ENCODE measurements around the gene ZBTB32. TPM values are rescaled to one million over a fixed set of nuclear protein-coding genes. Genes with fewer than 3 reads are reported as not detected.

The ZBTB32 gene
- total RNA-seq, 1 donor from 2014 or later = not detected

- no peaks in the 10 kb centered on the region for H3K36me3 Mint-ChIP-seq (ENCODE audit: low read depth)
- no peaks in the 10 kb centered on the region for H3K4me1 Mint-ChIP-seq (ENCODE audit: low read depth)
- DNase-seq (ENCODE audit: low spot score) = no peak
- no peaks in the 10 kb centered on the region for H3K9me3 Mint-ChIP-seq (ENCODE audit: low read depth)
- H3K4me3 Mint-ChIP-seq (ENCODE audit: unreplicated experiment) = no peak overlapping the region
- TF ChIP-seq CTCF (IDR thresholded peaks at IDR 0.05) = no peak
- no peak overlapping the region for H3K27ac Mint-ChIP-seq (ENCODE audit: unreplicated experiment)
- H3K27me3 Mint-ChIP-seq (ENCODE audit: low read depth) = no peaks in the 10 kb centered on the region
Measured at GRCh38 chr19:35696835-35697234, 7.5 kb upstream of the ZBTB32 start.

- no peak for DNase-seq (ENCODE audit: low spot score)
- no peaks in the 10 kb centered on the region for H3K36me3 Mint-ChIP-seq (ENCODE audit: low read depth)
- no peak for TF ChIP-seq CTCF (IDR thresholded peaks at IDR 0.05)
- no peaks in the 10 kb centered on the region for H3K9me3 Mint-ChIP-seq (ENCODE audit: low read depth)
- H3K4me1 Mint-ChIP-seq (ENCODE audit: low read depth) = peaks cover 3% of the 10 kb centered on the region
- H3K27ac Mint-ChIP-seq (ENCODE audit: unreplicated experiment) = peak overlapping the region; percentile 87
- no peaks in the 10 kb centered on the region for H3K27me3 Mint-ChIP-seq (ENCODE audit: low read depth)
- peak overlapping the region; percentile 97 for H3K4me3 Mint-ChIP-seq (ENCODE audit: unreplicated experiment)
Measured at GRCh38 chr19:35702223-35703012, 1.9 kb upstream of the ZBTB32 start.

- no peak overlapping the region for H3K27ac Mint-ChIP-seq (ENCODE audit: unreplicated experiment)
- DNase-seq (ENCODE audit: low spot score) = no peak
- no peak overlapping the region for H3K4me3 Mint-ChIP-seq (ENCODE audit: unreplicated experiment)
- no peak for TF ChIP-seq CTCF (IDR thresholded peaks at IDR 0.05)
- H3K27me3 Mint-ChIP-seq (ENCODE audit: low read depth) = no peaks in the 10 kb centered on the region
- no peaks in the 10 kb centered on the region for H3K36me3 Mint-ChIP-seq (ENCODE audit: low read depth)
- peaks cover 3% of the 10 kb centered on the region for H3K4me1 Mint-ChIP-seq (ENCODE audit: low read depth)
- H3K9me3 Mint-ChIP-seq (ENCODE audit: low read depth) = no peaks in the 10 kb centered on the region
Measured at GRCh38 chr19:35703343-35703742, 1.0 kb upstream of the ZBTB32 start.

GRCh38 chr19:35708391-35708790 is 4.0 kb downstream of the ZBTB32 start:
- no peak for DNase-seq (ENCODE audit: low spot score)
- no peaks in the 10 kb centered on the region for H3K27me3 Mint-ChIP-seq (ENCODE audit: low read depth)
- H3K4me1 Mint-ChIP-seq (ENCODE audit: low read depth) = peaks cover 4% of the 10 kb centered on the region
- no peak overlapping the region for H3K27ac Mint-ChIP-seq (ENCODE audit: unreplicated experiment)
- no peaks in the 10 kb centered on the region for H3K36me3 Mint-ChIP-seq (ENCODE audit: low read depth)
- H3K9me3 Mint-ChIP-seq (ENCODE audit: low read depth) = no peaks in the 10 kb centered on the region
- no peak overlapping the region for H3K4me3 Mint-ChIP-seq (ENCODE audit: unreplicated experiment)
- no peak for TF ChIP-seq CTCF (IDR thresholded peaks at IDR 0.05)

GRCh38 chr19:35710784-35711723 is 6.7 kb downstream of the ZBTB32 start:
- peaks cover 8% of the 10 kb centered on the region for H3K4me1 Mint-ChIP-seq (ENCODE audit: low read depth)
- H3K27ac Mint-ChIP-seq (ENCODE audit: unreplicated experiment) = no peak overlapping the region
- H3K36me3 Mint-ChIP-seq (ENCODE audit: low read depth) = no peaks in the 10 kb centered on the region
- no peak for DNase-seq (ENCODE audit: low spot score)
- H3K27me3 Mint-ChIP-seq (ENCODE audit: low read depth) = no peaks in the 10 kb centered on the region
- no peaks in the 10 kb centered on the region for H3K9me3 Mint-ChIP-seq (ENCODE audit: low read depth)
- H3K4me3 Mint-ChIP-seq (ENCODE audit: unreplicated experiment) = no peak overlapping the region
- TF ChIP-seq CTCF (IDR thresholded peaks at IDR 0.05) = no peak

Data from chondrocyte (in vitro differentiated cells).